Measurements from ENCODE around the gene KRT37.
"Not testable (repeated sequence)": the region's sequence is repeated elsewhere in the genome, so short reads cannot be mapped to it uniquely, and the experiment has no call there.

The KRT37 gene

DNA sequence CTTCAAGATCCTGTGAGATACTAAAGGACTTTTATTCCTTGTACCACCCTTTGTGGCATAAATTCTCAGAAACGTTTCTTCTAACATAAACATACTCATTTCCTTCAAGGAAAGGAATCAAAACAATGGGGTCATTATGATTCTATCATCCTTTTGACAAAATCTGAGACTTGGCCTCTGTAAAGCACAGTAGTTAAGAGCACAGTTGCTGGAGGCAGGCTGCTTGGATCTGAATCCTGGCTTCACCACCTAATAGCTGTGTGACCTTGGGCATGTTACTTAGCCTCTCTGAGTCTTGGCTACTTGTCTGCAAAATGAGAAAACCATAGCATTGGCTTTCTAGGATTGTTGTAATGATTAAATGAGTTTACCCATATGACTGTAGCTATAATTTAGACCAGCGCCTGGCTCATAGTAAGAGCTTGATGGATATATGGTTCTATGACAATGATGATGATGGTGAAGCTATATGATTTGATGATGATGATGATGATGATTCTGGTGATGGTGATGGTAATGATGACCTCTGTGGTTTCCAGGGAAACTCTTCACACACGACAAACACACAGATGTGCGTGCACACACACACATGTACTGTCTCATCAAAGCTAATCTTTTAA is 20.9 kb downstream of the KRT37 start:
- no peak for DNase-seq

DNA sequence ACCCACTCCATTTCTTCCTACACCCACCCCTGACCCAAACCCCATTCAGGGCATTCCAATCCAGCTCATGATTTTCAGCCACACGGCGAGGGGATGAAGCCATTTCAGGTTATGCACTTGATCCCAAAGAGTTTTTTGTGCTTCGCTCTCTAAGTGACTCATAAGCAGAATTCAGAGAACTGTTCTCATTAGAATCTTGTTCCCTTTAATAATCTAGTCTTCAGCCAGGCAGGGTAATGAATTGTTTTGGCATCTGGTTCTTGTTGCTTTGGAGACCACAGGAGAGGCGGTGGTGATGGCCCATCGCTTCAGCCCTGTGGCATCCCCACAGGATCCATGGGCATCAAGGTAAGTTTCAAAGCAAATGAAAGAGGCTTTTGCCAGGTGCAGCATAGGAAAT is 22.2 kb downstream of the KRT37 start:
- DNase-seq, result no peak

DNA sequence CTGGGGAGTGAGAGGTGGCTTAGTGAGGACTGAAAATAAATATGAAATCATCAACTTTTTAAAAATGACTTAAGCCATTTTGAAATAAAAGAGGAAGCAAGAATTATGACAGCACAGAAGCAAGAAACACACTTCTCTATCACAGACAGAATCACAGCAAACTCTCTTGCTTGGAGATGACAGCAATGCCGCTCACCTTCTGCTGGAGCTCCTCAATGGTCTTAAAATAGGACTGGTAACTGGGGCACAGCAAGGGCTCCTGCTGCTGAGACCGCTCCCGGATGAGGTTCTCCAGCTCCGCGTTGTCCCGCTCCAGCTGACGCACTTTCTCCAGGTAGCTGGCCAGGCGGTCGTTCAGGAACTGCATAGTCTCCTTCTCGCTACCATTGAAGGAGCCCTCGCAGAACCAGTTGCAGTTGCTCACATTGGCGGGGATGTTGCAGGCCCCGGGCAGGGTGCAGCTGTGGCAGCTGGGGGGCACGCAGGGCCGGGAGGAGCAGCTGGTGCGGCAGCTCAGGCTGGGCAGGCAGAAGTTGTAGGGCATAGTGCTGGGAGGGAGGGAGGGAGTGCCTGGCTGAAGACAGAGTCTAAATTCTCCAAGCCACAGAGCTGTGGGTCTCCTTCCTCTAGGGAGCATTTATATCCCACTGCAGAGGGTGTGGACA is 27.3 kb downstream of the KRT37 start, which contains the start of gene KRT31:
KRT31 (minus strand) TSS at position 613 of the 665 bp plus-strand sequence; CDS start at position 544, 69 bp downstream.
- DNase-seq, result no peak

DNA sequence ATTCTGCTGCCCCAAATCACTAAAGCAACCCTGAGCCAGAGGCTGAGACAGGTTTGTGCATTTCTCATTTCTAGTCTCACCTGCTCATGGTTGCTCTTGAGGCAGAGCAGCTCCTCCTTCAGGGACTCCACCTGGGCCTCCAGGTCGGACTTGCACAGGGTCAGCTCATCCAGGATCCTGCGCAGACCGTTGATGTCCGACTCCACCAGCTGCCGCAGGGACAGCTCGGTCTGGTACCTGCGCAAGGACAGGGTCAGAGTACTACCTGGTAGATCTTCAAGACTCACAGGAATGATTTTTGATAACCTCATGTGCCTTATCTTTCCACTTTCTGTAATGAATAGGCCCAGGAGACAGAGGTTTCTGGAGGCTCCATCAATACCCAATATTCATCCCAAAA is 28.0 kb downstream of the KRT37 start:
- no peak for DNase-seq

DNA sequence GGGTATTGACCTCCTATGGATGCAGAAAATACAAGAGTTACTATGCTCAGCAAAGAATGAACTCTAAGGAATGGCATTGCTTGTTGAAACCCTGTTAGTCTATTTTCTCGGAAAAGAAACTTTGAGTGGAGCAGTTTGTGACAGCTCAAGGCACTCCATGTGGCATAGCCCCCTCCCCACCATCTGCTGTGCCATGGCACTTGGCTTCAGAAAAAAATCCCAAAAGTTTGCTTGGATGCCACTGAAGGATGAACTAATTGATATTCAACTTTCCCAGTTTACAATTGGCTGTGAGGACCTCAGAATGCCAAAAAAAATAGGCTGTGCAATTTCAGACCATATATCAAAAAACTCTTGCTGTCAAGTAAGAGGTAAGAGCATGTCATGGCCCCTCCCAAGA is 28.8 kb downstream of the KRT37 start:
- DNase-seq, result no peak

DNA sequence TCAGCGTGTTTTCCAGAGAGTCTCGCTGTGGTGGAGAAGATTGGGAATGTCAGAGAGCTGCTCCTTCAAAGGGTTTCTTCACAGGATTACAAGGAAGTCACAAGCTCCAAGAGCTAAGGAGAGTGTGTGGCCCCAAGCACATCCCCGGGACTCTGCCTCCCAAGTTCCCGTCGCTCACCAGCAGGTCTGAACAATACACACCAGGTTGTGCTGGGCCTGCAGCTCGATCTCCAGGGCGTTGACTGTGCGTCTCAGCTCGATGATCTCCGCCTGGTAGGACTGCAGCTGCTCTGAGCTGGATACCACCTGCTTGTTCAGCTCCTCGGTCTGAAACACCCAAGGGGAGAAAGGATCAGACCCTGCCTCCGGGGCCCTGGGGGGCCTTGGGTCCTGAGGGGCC is 29.3 kb downstream of the KRT37 start:
- not testable (repeated sequence) for DNase-seq

DNA sequence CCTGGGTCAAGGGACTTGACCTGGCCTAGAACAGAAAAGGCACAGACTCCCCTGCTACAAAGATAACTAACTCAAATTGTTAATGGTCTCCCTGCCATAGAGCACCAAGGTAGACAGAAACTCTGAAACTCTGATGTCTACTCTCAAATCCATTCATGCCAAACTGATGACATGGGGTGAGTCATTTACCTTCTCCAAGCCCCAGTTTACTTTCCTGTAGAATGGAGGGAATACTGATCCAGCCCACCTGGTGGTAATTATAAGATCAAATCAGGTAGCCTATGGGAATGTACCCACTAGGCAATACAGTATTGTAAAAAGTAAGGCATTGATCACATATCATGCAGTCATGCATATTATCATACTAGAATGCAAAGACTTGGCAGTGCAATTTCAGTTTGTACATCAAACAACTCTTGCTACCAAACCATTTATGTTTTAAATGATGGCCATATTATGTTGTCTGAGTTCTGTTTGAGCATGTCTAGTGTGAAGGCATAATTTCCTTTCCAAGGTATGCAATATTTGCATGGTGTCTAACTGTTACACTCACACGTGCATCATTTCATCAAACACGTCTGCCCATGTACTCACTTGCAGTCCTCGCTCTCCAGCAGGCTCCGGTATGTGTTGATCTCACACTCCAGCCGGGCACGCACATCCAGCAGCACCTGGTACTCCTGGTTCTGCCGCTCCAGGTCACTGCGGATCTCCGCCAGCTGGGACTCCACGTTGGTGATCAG is 30.0 kb downstream of the KRT37 start:
- DNase-seq, result no peak

DNA sequence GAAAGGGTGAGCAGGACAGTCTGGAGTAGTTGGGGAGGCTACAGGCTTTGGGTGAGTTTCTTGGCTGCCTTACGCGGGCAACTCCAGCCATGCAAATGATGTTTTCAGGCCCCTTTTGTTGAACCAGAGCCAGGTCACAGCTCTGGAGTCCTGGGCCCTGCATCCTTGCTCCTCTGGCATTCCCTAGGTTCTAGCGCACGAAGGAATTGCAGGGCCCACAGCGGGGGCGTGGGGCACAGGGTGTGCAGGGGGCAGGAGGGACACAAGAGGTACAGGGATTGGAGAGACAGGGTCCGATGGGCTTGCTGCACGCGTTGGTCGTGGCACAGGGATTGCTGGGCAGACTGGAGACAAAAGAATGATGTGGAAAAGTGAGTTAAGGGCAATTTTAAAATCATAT is 30.6 kb downstream of the KRT37 start:
- DNase-seq, result no peak

DNA sequence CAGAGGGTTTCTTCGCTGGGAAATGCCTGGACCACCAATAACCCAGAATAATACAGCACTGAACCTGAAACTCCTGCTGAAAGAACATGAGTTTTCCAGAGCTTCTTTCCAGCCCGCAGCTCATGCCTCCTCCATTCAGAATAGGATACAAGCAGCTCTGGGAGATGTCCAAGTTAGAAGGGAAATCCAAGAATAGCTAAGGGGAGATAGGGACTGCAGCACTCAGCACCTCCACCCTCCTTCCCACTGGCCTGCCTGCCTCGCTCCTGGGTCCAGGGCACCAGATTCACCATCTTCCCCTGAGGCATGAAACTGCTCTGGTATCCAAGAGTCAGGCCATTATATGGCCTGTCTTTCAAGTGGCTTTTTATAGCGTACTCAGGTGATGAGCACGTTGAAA is 31.1 kb downstream of the KRT37 start:
- no peak for DNase-seq

DNA sequence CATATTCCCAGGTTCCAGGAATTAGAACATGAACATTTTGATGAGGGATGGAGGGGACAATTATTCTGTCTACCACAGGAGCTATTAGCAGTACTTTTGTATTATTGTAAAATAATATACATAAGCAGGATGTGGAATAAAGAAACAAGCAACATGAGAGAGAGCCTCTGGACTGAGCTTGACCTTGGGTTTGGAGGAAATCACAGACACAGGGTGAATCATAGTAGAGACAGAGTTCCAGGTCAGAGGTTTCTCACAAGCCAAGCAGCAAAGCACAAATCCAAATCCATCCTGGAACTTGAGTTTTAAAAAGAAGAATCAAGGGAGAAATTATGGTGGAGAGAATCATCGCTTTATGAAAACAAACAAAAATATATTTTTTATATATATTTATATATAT is 32.1 kb downstream of the KRT37 start:
- no peak for DNase-seq

DNA sequence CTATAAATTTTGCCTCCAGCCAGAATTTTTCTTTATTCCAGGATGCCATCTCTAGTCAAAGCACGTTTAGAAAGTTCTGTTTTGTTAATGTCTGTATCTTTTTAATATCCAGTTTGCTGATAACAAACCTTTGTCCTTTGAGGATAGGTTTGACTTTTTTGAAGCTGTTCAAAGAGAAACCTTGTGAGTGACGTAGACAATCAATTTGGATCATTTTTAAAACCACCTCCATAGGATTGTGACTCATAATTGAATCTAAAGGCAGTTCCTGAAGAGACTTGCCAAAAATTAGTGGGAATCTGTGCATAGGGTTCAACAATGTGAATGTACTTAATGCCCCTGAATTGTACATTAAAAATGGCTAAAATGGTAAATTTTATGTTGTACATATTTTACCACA is 32.9 kb downstream of the KRT37 start:
- no peak for DNase-seq

DNA sequence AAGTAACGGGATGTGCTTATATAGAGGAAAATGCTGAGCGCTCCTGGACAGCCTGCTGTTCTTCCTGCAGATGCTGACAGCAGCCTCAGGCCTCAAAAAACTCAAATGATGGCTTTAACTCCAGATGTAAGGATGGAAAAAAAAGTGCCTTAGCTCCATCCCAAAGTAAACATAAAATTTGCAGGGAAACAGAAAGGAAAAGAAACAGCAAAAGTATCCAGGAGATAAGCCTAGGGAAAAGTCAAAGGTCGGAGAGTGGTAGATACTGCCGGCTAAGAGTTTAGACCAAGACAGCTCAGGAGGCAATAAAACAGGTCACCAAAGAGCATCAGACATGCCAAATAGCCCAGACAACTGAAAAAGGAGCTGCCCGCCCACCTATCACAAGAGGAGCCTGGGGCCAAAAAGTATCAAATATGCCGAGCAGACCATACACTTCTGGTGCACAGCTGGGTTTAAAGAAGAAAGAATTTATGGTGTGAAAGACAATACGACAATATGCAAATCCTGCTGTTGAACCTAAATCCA is 33.9 kb downstream of the KRT37 start:
- DNase-seq, result no peak

DNA sequence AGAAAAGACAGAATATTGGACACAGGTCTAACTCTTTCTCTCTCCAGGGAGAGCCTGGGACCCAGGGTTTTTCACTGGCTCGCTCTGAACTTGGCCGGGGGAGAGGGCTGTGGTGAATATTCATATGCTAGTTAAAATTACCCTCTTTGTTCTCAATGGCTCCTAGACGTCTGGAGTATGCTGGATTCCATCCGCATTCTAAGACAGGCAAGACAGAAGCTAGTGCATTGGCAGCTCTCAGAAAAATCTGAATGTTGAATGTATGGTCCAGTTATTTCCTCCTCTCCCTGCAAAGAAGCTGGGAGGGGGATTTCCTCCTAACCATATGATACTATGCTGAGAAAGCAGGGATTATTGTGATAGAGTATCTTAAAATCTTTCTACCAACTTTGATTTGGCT is 36.7 kb downstream of the KRT37 start:
- DNase-seq, result no peak

DNA sequence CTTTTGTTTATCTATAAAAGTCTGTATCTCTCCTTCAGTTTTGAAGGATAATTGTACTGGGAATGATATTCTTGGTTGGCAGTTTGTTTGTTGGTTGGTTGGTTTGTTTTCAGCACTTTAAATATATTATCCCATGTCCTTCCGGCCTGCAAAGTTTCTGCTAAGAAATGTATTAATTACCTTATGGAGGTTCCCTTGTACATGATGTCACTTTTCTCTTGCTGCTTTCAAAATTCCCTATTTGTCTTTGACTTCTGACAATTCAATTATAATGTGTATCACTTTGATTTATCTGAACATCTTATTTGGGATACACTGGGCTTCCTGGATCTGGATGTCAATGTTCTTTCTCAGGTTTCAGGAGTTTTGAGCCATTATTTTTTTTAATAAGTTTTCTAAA is 38.2 kb downstream of the KRT37 start:
- DNase-seq, result no peak

DNA sequence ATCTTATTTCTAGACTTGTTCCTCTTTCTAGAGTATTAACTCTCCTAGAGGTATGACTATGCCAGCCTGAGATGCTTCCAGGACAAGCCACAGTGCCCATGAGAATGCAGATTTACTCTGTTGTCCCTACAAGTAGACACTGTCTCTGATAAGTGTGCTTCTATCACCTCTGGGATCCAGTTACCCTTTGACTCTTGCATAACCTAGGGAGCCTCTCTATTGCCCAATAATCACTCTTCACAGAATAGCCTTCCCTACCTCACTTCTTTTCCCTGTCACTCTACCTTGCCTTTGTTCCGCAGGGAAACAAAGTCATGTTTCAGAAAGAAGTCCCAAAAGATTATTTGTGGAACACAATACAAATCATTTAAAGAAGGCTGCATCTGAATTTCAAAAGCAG is 40.7 kb downstream of the KRT37 start:
- no peak for DNase-seq

DNA sequence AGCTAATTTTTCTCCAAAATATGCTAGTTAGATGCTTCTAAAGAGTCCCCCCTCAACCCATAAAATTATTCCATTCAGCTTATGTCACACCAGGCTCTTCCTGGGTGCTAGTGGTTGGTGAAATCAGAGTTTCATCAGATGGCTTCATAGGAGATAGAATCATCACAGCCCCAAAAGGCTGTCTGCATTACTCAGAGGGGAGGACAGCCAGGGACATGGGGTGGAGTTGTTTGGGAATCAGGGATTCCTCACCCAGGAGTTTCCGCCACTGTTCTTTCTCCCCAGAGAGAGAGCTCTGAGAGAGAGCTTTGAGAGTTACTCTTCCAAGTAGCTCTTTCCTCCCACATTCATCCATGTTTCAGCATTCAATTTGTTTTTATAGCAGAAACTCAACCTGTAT is 42.0 kb downstream of the KRT37 start:
- DNase-seq, result no peak

DNA sequence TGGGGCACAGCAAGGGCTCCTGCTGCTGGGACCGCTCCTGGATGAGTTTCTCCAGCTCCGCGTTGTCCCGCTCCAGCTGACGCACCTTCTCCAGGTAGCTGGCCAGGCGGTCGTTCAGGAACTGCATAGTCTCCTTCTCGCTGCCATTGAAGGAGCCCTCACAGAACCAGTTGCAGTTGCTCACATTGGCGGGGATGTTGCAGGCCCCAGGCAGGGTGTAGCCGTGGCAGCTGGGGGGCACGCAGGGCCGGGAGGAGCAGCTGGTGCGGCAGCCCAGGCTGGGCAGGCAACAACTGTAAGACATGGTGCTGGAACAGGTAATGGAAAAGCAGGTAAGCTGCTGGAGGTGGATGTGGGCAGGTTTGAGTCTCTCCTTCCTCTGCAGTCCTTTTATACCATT is 42.4 kb downstream of the KRT37 start, which contains the start of gene KRT34:
KRT34 (minus strand) TSS at position 364 of the 400 bp plus-strand sequence; CDS start at position 304, 60 bp downstream.
- DNase-seq, result not testable (repeated sequence)

DNA sequence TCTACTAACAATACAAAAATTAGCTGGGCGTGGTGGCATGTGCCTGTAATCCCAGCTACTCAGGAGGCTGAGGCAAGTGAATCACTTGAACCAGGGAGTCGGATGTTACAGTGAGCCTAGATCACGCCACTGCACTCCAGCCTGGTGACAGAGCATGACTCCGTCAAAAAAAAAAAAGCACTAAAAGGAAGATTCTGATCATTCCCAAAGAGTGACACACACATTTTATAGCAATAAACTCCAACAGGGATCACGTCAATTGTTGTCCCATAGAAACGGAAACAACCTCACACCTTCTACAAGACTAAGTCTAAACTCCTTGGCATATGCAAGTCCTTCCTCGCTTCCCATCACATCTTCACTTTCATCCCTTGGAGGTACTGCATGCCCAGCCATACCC is 44.3 kb downstream of the KRT37 start:
- DNase-seq, result not testable (repeated sequence)

DNA sequence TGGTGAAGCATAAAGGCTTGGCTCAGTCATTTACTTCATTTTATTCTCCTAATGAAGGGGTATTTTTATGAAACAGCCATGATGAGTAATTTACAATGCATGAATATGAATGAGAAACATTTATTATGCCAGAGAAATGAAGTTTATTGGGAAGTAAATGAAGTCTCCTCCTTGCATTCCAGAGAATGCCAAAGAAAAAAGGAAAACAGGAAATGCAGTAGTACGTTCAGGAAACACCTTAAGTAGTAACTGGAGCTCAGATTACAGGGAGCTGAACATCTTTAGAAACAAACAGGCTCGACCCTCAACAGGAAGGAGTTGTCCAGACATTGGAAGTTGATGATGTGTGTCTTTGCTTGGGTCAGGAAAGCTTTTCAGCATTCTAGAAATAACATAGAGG is 46.8 kb downstream of the KRT37 start:
- DNase-seq, result no peak
